Measurements from ENCODE around the gene PLEKHA6.

DNA sequence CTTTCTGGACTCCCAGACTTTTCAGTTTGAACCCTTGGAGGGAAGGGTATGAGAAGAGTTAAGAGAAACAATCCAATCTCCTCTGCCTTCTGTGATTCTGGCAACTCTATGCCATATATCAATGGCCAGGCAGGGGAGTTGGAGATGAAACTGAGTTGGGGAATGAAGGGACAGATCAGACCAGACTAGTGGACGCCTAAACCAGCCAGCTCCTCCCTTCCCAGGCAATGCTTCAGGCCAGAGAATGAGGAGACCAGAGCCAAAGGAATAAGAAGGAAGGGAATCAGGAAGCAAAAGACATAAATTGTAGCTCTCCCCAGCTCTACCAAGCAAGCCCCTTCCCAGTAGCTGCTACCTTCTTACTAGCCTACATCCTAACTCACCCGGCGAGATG lies 22.7 kb downstream of the PLEKHA6 start:
- TF ChIP-seq CTCF (IDR thresholded peaks at IDR 0.05; ENCODE audit: low read length) (no peak), EZH2phosphoT487 (IDR thresholded peaks at IDR 0.05; ENCODE audit: low read length) (no peak), EZH2 (optimal IDR thresholded peaks at IDR 0.05; ENCODE audit: low read depth, low read length) (no peak)

Measured in MM.1S (cell line).